Effector CD8-positive, alpha-beta T cell (primary cell): Measurements from ENCODE around the gene ZBTB7C.

Source experiments
- DNase-seq: peaks from one replicate; lab custom pipeline; 2025; lab: John Stamatoyannopoulos, UW

The ZBTB7C gene

DNA sequence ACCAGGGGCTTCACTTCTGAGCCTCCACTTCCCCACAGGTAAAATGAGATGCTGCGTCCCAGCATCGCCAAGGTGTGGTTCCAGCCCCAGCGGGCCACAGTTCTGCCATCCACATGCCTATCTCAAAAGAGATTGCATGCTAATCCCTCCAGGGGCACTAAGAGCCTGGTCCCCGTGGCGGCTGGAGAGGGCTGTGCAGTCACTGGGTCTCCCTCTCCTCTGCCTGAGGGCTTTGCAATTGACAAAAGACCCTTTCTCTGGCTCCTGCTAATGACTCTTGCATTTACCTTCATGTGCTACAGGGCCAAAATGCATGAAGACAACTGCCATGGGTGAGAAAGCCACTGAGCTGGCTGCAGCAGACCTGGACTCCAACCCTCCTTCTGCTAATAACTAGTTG lies 18.5 kb downstream of the ZBTB7C start:
- no peak for DNase-seq

DNA sequence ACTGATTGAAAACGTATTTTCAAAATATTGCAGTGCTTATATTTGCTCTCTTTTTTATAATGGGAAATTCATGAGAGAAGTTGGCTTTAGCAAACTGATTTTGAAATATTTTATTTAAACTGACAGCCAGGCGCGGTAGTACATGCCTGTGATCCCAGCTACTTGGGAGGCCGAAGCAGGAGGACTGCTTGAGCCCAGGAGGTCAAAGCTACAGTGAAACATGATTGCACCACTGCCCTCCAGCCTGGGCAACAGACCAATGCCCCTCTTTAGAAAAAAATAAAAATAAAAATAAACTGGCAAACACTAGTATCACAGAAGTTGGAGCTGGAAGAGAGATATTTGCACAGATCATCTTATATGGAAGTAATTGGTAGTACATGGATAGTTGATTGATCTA lies 20.7 kb downstream of the ZBTB7C start:
- DNase-seq, result no peak

DNA sequence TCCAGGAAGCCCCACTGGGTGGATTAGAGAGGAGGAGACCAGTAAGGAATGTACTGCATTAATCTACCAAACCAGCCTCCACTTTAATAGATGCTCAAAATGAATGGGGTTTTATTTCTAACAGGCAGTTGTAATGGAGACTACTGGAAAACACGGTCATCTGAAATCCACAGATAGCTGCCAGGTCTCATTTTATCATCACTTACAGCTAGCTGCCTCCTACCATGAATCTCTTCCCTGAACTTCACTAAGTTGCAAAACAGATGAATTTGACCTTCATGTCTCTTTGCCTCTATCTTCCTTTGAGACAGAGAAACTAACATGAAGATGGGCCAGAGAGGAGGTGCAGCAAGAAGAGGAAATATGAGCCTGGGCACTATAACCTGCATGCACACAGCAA lies 21.9 kb downstream of the ZBTB7C start:
- no peak for DNase-seq

DNA sequence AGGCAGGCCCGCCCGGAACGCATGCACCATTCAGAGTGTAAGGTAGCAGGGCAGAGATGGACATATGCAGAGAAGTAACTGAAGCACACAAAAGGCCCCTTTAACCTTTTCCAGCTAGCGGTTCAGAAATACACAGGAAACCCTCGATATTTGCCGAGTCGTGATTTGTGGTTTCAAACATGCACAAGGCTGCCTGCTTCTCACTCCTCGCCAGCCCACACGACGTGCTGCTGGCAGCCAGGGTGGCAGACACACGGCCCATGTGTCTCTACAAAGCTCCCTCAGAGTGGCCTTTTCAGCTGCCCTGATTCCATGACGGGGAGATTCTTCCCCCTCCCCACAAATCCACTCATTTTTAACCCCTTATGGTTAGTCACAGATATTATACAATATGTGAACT lies 23.6 kb downstream of the ZBTB7C start:
- no peak for DNase-seq

DNA sequence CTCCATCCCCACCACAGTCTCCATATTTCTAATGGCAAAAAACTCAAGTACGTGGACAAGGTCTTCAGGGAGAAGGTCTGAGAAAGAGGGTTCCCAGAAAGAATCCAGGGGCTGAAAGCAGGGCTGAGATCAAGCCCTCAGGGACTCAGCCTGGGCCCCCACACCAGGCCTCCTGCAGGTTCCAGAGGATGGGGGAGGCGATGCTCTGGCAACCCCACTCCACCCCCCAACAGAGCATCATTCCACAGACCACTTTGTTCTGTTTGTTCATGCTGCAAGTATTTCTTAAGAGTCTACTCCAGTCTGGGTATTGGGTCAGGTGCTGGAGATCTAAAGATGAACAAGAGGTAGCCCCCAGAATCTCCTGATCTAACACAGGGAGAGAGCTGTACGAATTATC lies 32.2 kb downstream of the ZBTB7C start:
- DNase-seq, result no peak

DNA sequence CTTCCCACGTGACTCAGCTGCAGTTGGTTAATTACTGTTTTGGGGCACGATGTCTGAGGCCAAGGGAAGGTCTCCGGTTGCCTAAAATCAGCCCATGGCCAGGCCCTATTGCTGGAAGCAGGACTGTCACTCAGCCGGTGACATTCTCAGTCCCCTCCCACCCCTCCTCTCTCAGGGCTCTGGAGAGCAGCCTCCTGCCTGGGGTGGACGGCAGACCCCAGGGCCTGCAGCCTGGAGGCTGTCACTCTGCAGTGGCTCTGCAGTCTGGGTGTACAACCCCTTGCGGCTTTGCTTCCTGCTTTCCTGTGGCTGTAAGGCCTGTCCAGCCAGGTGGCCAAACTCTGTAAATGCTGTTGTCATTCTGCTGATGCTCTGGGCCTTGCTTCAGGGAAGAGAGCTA lies 32.8 kb downstream of the ZBTB7C start:
- DNase-seq, result no peak

DNA sequence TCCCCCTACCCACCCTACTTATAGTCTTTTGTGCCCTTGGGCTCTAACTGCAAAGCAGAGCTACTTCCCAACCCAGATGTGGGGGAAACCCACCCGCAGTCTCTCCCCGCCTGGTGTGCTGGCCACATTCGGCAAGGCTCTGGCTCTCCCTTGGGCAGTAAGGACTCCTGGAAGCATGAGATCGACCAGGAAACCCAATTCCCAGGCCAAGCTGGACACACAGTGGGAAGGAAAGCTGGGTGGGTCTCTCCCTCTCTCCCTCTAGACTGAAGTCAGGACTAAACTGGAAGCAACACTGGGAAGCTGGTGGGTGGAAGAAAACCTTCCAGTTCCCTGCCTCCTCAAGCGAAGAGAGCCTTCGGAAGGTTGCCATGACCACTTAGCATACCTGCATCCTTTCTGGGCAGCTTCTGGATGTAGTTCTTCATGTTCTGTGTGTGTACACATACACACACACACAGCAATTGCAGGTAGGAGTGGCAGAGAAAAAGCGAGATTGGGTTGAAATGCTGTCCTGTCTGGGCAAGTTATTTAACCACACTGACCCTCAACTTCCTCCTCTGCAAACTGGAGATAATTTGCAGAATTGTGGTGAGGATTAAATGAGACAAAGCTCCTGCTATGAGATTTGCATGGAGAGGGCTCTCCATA lies 33.9 kb downstream of the ZBTB7C start:
- no peak for DNase-seq

GRCh38 chr18:48374423-48375149 lies 34.6 kb downstream of the ZBTB7C start:
- DNase-seq, result no peak

GRCh38 chr18:48371854-48372602 lies 37.2 kb downstream of the ZBTB7C start:
- DNase-seq, result no peak

DNA sequence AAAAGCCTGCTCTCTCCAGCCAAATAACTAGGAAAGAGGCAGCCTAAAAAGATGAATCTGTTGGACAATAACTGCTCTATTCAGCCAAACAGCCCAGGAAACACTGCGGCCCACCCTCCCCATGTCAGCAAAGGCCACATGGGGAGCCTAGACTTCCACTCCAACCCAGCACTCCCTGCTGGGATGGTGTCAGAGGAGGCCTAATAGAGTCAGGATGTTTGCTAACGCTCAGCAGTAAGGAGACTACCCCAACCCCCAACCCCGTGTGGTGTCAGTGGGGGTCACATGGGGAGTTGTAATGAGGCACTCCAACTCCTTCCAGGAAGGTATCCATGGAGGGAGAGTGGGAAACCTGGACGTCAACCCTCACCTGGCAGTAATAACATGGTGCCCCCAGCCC lies 41.6 kb downstream of the ZBTB7C start:
- DNase-seq, result no peak

DNA sequence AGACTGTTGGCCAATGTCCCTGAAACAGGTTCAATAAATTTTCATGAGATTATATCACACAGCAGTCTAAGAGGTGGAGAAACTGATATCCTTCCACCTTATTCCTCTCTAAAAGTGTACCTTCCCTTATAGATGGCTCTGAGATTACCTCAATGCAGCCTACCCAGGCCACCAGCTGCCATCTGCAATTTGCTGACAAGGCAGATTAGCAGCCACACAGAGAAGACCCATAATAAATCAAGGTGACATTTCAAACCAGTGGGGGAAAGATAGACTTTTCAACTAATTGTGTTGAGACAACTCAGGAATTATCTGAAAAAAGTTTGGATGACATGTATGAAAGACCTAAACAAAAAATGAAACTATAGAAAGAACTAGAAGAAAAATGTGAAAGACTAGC lies 43.2 kb downstream of the ZBTB7C start:
- DNase-seq, result no peak

DNA sequence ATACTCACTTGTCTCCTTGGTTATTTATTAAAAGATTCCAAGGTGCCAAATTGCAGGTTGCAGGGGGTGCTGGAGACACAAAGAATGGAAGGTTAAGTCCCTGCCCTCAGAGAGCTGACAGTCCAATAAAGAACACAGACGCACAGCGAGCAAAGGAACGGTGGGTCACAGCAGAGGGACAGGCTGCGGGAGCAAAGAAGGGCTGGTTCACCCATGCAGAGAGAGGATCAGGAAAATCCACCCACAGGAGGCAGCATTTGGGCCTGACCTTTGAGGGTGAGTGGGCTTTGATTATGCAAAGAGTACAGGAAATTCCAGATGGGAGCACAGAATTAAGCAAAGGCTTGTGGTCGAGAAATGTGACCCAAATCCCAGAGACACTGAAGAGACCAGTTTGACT lies 45.0 kb downstream of the ZBTB7C start:
- DNase-seq, result no peak

GRCh38 chr18:48363175-48363574 lies 46.0 kb downstream of the ZBTB7C start:
- no peak for DNase-seq

GRCh38 chr18:48361801-48362200 lies 47.4 kb downstream of the ZBTB7C start:
- DNase-seq, result no peak

GRCh38 chr18:48360376-48361021 lies 48.7 kb downstream of the ZBTB7C start:
- no peak for DNase-seq

GRCh38 chr18:48359626-48360025 lies 49.6 kb downstream of the ZBTB7C start:
- no peak for DNase-seq

GRCh38 chr18:48358868-48359267 lies 50.3 kb downstream of the ZBTB7C start:
- no peak for DNase-seq

GRCh38 chr18:48356909-48357631 lies 52.1 kb downstream of the ZBTB7C start:
- no peak for DNase-seq

DNA sequence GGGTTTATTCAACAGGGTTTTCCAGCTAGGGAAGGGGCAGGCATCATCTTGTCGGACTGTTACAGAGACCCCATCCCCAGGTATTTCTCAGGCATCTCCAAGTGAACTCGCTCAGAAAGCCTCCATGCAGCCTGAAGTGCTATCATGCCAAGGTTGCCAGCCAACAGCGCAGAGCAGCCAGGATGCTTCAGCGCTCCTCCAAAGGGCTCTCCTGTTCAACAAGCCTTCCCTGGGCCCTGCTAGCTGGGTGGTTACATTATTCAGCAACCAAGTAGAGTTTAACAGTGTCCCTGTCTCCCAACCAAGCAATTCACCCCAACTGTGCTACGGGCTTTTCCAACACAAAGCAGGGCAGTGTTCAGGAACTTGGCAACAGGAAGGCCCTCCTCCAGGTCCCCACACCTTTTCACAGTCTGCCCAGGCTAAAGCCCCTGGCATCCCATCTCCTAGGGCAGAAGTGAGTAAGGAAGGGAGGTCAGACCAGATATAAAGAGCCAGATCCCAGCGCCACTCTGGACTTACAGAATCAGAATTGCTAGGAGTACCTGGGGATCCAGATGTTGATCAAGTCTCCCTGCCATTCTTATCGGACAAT lies 52.9 kb downstream of the ZBTB7C start:
- no peak for DNase-seq

DNA sequence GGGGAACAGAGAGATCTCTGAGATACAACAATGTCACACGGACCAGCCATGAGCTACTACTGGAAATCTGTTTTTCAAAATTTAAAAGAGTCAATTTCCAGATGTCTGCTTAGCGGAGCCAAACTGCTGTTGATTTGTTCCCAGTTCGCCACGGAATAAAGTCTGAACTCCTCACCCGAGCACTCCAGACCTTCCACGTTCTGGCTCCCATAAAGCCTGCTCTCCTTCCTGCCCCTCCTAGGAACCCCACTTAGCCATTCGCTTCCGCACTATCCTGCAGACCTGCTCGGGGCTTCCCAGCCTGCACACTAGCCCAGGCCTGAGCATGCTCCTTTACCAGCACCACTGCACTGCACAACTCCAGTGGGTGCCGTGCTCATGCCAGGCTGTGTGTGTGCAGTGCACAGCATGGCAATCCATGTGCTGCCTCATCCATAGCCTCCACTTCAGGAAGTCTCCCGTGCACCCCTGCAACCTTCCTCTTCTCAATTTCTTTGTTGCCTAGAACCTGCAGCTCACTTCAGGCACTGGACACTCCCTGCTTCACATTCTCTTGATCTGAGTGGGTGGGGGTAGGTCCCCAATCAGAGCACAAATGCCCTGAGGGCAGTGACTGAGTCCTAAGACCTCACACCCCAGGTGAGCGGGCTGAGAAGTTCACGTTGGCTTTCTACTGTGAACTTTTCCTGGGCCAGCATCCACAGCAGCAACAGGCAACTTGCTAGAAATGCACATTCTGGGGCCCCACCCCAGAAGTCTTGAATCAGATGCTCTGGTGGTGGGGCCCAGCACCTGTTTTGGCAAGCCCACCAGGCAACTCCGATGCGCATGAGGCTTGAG lies 53.7 kb downstream of the ZBTB7C start:
- DNase-seq, result no peak
